Neural cell (in vitro differentiated cells): ENCODE results near the gene DSC1. TPM values are rescaled to one million over a fixed set of nuclear protein-coding genes. Genes with fewer than 3 reads are reported as not detected.
"Not testable (repeated sequence)": the region's sequence is repeated elsewhere in the genome, so short reads cannot be mapped to it uniquely, and the experiment has no call there.

Experiments used
- H2AFZ ChIP-seq: fragments of 200-600, 300-800 bp; sonication (generic), shearing (Covaris generic); 2 replicates; pipeline ENCODE4 v1.6.0; 2014; ENCODE audit warnings: low read depth, mild to moderate bottlenecking, antibody characterized with exemption, low read length, moderate library complexity
- H3F3A ChIP-seq: fragments of 200-600 bp; shearing (Covaris generic); 2 replicates; pipeline ENCODE4 v1.6.1; 2016; ENCODE audit warnings: mild to moderate bottlenecking, moderate library complexity, mixed read lengths, antibody characterized with exemption, low read length; ENCODE audit not compliant: insufficient read depth, poor library complexity, severe bottlenecking
- H3K27ac ChIP-seq: fragments of 200-600, 300-800 bp; sonication (generic), shearing (Covaris generic); 2 replicates; pipeline ENCODE4 v1.5.1; 2014; ENCODE audit warnings: mild to moderate bottlenecking, low read length, moderate library complexity
- H3K27me3 ChIP-seq: fragments of 300-800, 200-600 bp; sonication (generic), shearing (Covaris generic); 2 replicates; pipeline ENCODE4 v1.6.0; 2014; ENCODE audit warnings: mild to moderate bottlenecking, low read depth, low read length, moderate library complexity; ENCODE audit not compliant: insufficient read depth
- H3K36me3 ChIP-seq: fragments of 300-800, 200-600 bp; sonication (generic), shearing (Covaris generic); 2 replicates; pipeline ENCODE4 v1.5.1; 2014; ENCODE audit warnings: mild to moderate bottlenecking, antibody characterized with exemption, low read length, moderate library complexity; ENCODE audit not compliant: insufficient read depth
- H3K4me2 ChIP-seq: fragments of 300-800, 200-600 bp; sonication (generic), shearing (Covaris generic); 2 replicates; pipeline ENCODE4 v1.6.0; 2014; ENCODE audit warnings: mild to moderate bottlenecking, low read length
- H3K4me3 ChIP-seq: fragments of 300-800, 200-600 bp; sonication (generic), shearing (Covaris generic); 2 replicates; pipeline ENCODE4 v1.5.1; 2014; ENCODE audit warnings: mild to moderate bottlenecking, low read length, moderate library complexity
- H3K79me2 ChIP-seq: fragments of 200-600 bp; shearing (Covaris generic); replicated peaks from 2 replicates; pipeline ENCODE4 v1.6.0; 2014; ENCODE audit warnings: mild to moderate bottlenecking, low read length, moderate library complexity; ENCODE audit not compliant: insufficient read depth
- H3K9ac ChIP-seq: fragments of 300-800, 200-600 bp; sonication (generic), shearing (Covaris generic); 2 replicates; pipeline ENCODE4 v1.6.1; 2016; ENCODE audit warnings: mild to moderate bottlenecking, low read length, mixed read lengths
- H3K9me2 ChIP-seq: fragments of 200-600 bp; shearing (Covaris generic); 2 replicates; pipeline ENCODE4 v1.6.1; 2016; ENCODE audit warnings: mild to moderate bottlenecking, low read length, mixed read lengths; ENCODE audit not compliant: insufficient read depth
- H3K9me3 ChIP-seq: fragments of 200-600, 300-800 bp; sonication (generic), shearing (Covaris generic); 2 replicates; pipeline ENCODE4 v1.6.1; 2016; ENCODE audit warnings: mild to moderate bottlenecking, mixed run types, low read length, moderate library complexity, mixed read lengths
- H4K20me1 ChIP-seq: fragments of 200-600 bp; shearing (Covaris generic); 2 replicates; pipeline ENCODE4 v1.6.1; 2016; ENCODE audit warnings: mild to moderate bottlenecking, mixed run types; ENCODE audit not compliant: insufficient read depth
- CTCF ChIP-seq: fragments of 450-650 bp; IDR thresholded peaks from 2 replicates; pipeline ENCODE4 v1.5.1; 2014; ENCODE audit warnings: antibody characterized with exemption, mild to moderate bottlenecking, moderate library complexity; ENCODE audit not compliant: poor library complexity, severe bottlenecking
- EP300 ChIP-seq: fragments of 450-650 bp; conservative IDR thresholded peaks from 2 replicates; pipeline ENCODE4 v1.6.1; 2014; ENCODE audit warnings: antibody characterized with exemption, mild to moderate bottlenecking, moderate library complexity; ENCODE audit not compliant: poor library complexity, severe bottlenecking
- EZH2 ChIP-seq: fragments of 200-600, 300-800 bp; shearing (Covaris generic), sonication (generic); IDR thresholded peaks from 2 replicates; pipeline ENCODE4 v1.6.1; 2014; ENCODE audit warnings: antibody characterized with exemption, low read length, borderline replicate concordance, mild to moderate bottlenecking; ENCODE audit not compliant: insufficient read depth, poor library complexity, severe bottlenecking
- MXI1 ChIP-seq: fragments of 450-650 bp; conservative IDR thresholded peaks from 2 replicates; pipeline ENCODE4 v1.6.1; 2014; ENCODE audit warnings: antibody characterized with exemption, mild to moderate bottlenecking; ENCODE audit not compliant: poor library complexity, severe bottlenecking
- POLR2AphosphoS5 ChIP-seq: IDR thresholded peaks from 2 replicates; pipeline ENCODE4 v1.6.1; 2012
- RAD21 ChIP-seq: fragments of 450-650 bp; conservative IDR thresholded peaks from 2 replicates; pipeline ENCODE4 v1.6.1; 2014; ENCODE audit warnings: antibody characterized with exemption, mild to moderate bottlenecking, moderate library complexity
- SMC3 ChIP-seq: fragments of 450-650 bp; conservative IDR thresholded peaks from 2 replicates; pipeline ENCODE4 v1.6.1; 2014; ENCODE audit warnings: antibody characterized with exemption, mild to moderate bottlenecking, moderate library complexity; ENCODE audit not compliant: poor library complexity
- TAF1 ChIP-seq: IDR thresholded peaks from 2 replicates; pipeline ENCODE4 v1.6.1; 2012; ENCODE audit warnings: low read depth
- polyA plus RNA-seq: library from polyadenylated mRNA; depleted of rRNA; stranded (reverse); fragments of >200 nt; gene quantifications from 2 replicates; pipeline ENCODE4 v1.2.3, GENCODE V29; 2014
- TF ChIP-seq, protein P1 (sequence below): IDR thresholded peaks from 2 replicates; pipeline ENCODE4 v1.6.1; 2012; ENCODE audit warnings: borderline replicate concordance

DSC1 gene
- polyA plus RNA-seq, 1 donor from 2014 or later: not detected

GRCh38 chr18:31183302-31183701, 20.6 kb upstream of the DSC1 start:
- Histone ChIP-seq H3K27ac (no peak overlapping the region), H3F3A (no peaks in the 10 kb centered on the region), H2AFZ (no peak overlapping the region), H3K36me3 (no peaks in the 10 kb centered on the region), H3K27me3 (no peaks in the 10 kb centered on the region), H3K79me2 (no peaks in the 10 kb centered on the region), H4K20me1 (no peaks in the 10 kb centered on the region), H3K9me3 (no peaks in the 10 kb centered on the region), H3K9ac (no peak overlapping the region), H3K4me3 (no peak overlapping the region), H3K9me2 (no peaks in the 10 kb centered on the region), H3K4me2 (no peak overlapping the region)
- TF ChIP-seq, protein P1, sequence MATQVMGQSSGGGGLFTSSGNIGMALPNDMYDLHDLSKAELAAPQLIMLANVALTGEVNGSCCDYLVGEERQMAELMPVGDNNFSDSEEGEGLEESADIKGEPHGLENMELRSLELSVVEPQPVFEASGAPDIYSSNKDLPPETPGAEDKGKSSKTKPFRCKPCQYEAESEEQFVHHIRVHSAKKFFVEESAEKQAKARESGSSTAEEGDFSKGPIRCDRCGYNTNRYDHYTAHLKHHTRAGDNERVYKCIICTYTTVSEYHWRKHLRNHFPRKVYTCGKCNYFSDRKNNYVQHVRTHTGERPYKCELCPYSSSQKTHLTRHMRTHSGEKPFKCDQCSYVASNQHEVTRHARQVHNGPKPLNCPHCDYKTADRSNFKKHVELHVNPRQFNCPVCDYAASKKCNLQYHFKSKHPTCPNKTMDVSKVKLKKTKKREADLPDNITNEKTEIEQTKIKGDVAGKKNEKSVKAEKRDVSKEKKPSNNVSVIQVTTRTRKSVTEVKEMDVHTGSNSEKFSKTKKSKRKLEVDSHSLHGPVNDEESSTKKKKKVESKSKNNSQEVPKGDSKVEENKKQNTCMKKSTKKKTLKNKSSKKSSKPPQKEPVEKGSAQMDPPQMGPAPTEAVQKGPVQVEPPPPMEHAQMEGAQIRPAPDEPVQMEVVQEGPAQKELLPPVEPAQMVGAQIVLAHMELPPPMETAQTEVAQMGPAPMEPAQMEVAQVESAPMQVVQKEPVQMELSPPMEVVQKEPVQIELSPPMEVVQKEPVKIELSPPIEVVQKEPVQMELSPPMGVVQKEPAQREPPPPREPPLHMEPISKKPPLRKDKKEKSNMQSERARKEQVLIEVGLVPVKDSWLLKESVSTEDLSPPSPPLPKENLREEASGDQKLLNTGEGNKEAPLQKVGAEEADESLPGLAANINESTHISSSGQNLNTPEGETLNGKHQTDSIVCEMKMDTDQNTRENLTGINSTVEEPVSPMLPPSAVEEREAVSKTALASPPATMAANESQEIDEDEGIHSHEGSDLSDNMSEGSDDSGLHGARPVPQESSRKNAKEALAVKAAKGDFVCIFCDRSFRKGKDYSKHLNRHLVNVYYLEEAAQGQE: no peak
- no peak for TF ChIP-seq CTCF
- TF ChIP-seq RAD21: no peak
- TF ChIP-seq TAF1: no peak
- no peak for TF ChIP-seq EZH2
- no peak for TF ChIP-seq SMC3
- TF ChIP-seq EP300: no peak
- no peak for TF ChIP-seq MXI1
- TF ChIP-seq POLR2AphosphoS5: no peak

DNA sequence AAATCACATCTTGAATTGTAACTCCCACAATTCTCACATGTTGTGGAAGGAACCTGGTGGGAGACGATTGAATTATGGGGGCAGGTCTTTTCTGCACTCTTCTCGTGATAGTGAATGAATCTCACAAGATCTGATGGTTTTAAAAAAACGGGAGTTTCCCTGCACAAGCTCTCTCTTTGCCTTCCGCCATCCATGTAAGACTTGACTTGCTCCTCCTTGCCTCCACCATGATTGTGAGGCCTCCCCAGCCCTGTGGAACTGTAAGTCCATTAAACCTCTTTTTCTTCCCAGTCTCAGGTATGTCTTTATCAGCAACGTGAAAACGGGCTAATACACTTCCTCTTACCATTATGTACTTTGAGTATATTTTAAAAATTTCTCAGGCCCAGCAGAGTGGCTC, 14.7 kb upstream of the DSC1 start:
- not testable (repeated sequence) for H2AFZ ChIP-seq, H3K27ac ChIP-seq, H3K9ac ChIP-seq, H3K79me2 ChIP-seq, H3K27me3 ChIP-seq, H3K36me3 ChIP-seq, H4K20me1 ChIP-seq, H3K9me2 ChIP-seq, H3K9me3 ChIP-seq, H3K4me2 ChIP-seq, H3F3A ChIP-seq, H3K4me3 ChIP-seq

GRCh38 chr18:31176531-31176930, 13.9 kb upstream of the DSC1 start:
- Histone ChIP-seq H3K27me3 (no peaks in the 10 kb centered on the region), H3K4me2 (no peak overlapping the region), H3K36me3 (no peaks in the 10 kb centered on the region), H2AFZ (no peak overlapping the region), H3K9me2 (no peaks in the 10 kb centered on the region), H3K79me2 (no peaks in the 10 kb centered on the region), H3K9me3 (no peaks in the 10 kb centered on the region), H4K20me1 (no peaks in the 10 kb centered on the region), H3K9ac (no peak overlapping the region), H3K27ac (no peak overlapping the region), H3F3A (no peaks in the 10 kb centered on the region), H3K4me3 (no peak overlapping the region)
- TF ChIP-seq MXI1: no peak
- TF ChIP-seq EP300: no peak
- TF ChIP-seq SMC3: no peak
- no peak for TF ChIP-seq RAD21
- TF ChIP-seq EZH2: no peak
- TF ChIP-seq, protein P1: no peak
- TF ChIP-seq TAF1: no peak
- TF ChIP-seq CTCF: no peak
